Ectodermal cell (in vitro differentiated cells): Measurements from ENCODE around the gene TUNAR.

ENCODE experiments used
- H3K27ac ChIP-seq: 2 replicates; pipeline ENCODE4 v1.7.0; 2013; ENCODE audit warnings: mild to moderate bottlenecking, low read depth, low read length; ENCODE audit not compliant: insufficient read depth, poor library complexity, severe bottlenecking
- H3K27me3 ChIP-seq: 2 replicates; pipeline ENCODE4 v1.7.0; 2013; ENCODE audit warnings: mild to moderate bottlenecking, low read length; ENCODE audit not compliant: insufficient read depth, control insufficient read depth, poor library complexity, severe bottlenecking
- H3K36me3 ChIP-seq: one replicate; pipeline ENCODE4 v1.7.0; 2013; ENCODE audit warnings: low read length; ENCODE audit not compliant: control insufficient read depth, insufficient read depth
- H3K4me1 ChIP-seq: one replicate; pipeline ENCODE4 v1.7.0; 2013; ENCODE audit warnings: low read length; ENCODE audit not compliant: control insufficient read depth, insufficient read depth
- H3K4me3 ChIP-seq: 2 replicates; pipeline ENCODE4 v1.7.0; 2013; ENCODE audit warnings: low read depth, low read length, control low read depth; ENCODE audit not compliant: insufficient read depth
- H3K9me3 ChIP-seq: 2 replicates; pipeline ENCODE4 v1.7.0; 2013; ENCODE audit warnings: mild to moderate bottlenecking, low read length, moderate library complexity; ENCODE audit not compliant: control insufficient read depth
- WGBS, 2 experiments: methylation state at CpG; one replicate each; pipeline ENCODE4 v1.1.7; 2013; ENCODE audit warnings: missing lambda C conversion rate in 2 of 2; 5-methylcytosine and 5-hydroxymethylcytosine counted together

TUNAR gene

GRCh38 chr14:95870772-95871171 is 5.9 kb upstream of the TUNAR start:
- H3K4me3 ChIP-seq: no peak overlapping the region
- peaks cover 5% of the 10 kb centered on the region for H3K27me3 ChIP-seq
- H3K4me1 ChIP-seq: no peaks in the 10 kb centered on the region
- 97 to 98% methylated on average over 7 of the region's 7 CpGs for WGBS, 2 experiments
- no peaks in the 10 kb centered on the region for H3K9me3 ChIP-seq
- H3K27ac ChIP-seq: no peak overlapping the region
- no peaks in the 10 kb centered on the region for H3K36me3 ChIP-seq

- Histone ChIP-seq H3K9me3 (no peaks in the 10 kb centered on the region), H3K4me1 (no peaks in the 10 kb centered on the region), H3K4me3 (no peak overlapping the region), H3K27ac (no peak overlapping the region), H3K27me3 (peaks cover 7% of the 10 kb centered on the region), H3K36me3 (no peaks in the 10 kb centered on the region)
- WGBS, 2 experiments: 88% methylated on average over 4 of the region's 4 CpGs
Observed at GRCh38 chr14:95871531-95871930, 5.1 kb upstream of the TUNAR start.

DNA sequence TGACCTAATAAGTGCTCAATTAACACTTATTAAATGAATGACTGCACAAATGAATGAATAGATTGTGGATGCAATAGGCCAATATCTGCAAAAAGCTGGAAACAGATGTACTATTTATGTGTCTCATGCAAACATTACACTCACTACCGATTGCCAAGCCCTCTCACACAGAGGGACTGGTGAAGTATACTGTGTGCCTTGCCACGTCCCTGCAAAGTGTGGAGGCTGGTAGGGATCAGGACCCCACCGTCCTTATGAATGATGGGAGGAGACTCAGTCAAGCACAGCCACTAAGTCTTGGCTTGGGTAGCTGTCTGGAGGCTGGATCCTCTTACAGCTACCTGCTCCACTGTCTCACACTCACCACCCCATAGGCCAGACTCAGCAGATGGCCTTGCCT is 3.9 kb upstream of the TUNAR start:
- Histone ChIP-seq H3K27me3 (peaks cover 12% of the 10 kb centered on the region), H3K36me3 (no peaks in the 10 kb centered on the region), H3K27ac (no peak overlapping the region), H3K9me3 (no peaks in the 10 kb centered on the region), H3K4me1 (no peaks in the 10 kb centered on the region), H3K4me3 (no peak overlapping the region)
- WGBS, 2 experiments: 84 to 85% methylated on average over 2 to 3 of the region's 3 CpGs

GRCh38 chr14:95875831-95876760 is 536 bp upstream of the TUNAR start:
- 6 to 9% methylated on average over 103 of the region's 103 CpGs for WGBS, 2 experiments
- Histone ChIP-seq H3K9me3 (no peaks in the 10 kb centered on the region), H3K4me1 (no peaks in the 10 kb centered on the region), H3K27me3 (peaks cover 12% of the 10 kb centered on the region), H3K36me3 (no peaks in the 10 kb centered on the region), H3K27ac (peak overlapping the region; percentile 31), H3K4me3 (peak overlapping the region; percentile 59)

GRCh38 chr14:95877633-95878032 is 1.0 kb downstream of the TUNAR start:
- peak overlapping the region; percentile 59 for H3K4me3 ChIP-seq
- no peaks in the 10 kb centered on the region for H3K9me3 ChIP-seq
- H3K27me3 ChIP-seq: peaks cover 12% of the 10 kb centered on the region
- H3K4me1 ChIP-seq: peaks cover 3% of the 10 kb centered on the region
- no peaks in the 10 kb centered on the region for H3K36me3 ChIP-seq
- 85 to 91% methylated on average over 4 of the region's 4 CpGs for WGBS, 2 experiments
- no peak overlapping the region for H3K27ac ChIP-seq

- H3K4me1 ChIP-seq: peaks cover 3% of the 10 kb centered on the region
- no peaks in the 10 kb centered on the region for H3K9me3 ChIP-seq
- no peaks in the 10 kb centered on the region for H3K36me3 ChIP-seq
- no peaks in the 10 kb centered on the region for H3K27me3 ChIP-seq
- H3K27ac ChIP-seq: no peak overlapping the region
- no peak overlapping the region for H3K4me3 ChIP-seq
- WGBS, 2 experiments: 91 to 92% methylated on average over 3 of the region's 3 CpGs
Observed at GRCh38 chr14:95884377-95884776, 7.7 kb downstream of the TUNAR start.

DNA sequence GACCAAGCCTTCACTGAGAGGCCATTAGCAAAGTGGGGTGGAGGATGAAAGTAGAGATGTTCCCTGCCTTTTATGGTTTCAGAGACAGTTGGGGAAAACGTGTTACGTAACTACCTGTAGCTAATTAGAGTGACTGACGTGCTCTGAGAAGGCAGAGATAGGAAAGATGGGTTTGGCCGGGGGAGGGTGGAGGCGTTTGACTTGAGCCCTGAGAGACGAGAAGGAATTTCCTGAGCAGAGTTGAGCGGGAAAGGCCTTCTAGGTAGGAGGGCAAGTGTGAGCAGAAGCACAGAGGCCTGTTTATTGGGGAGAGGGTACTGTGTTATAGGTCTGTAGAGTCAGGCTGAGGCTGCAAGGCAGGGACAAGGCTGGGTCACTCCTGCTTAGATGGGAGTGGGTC is 8.6 kb downstream of the TUNAR start:
- Histone ChIP-seq H3K27ac (no peak overlapping the region), H3K4me3 (no peak overlapping the region), H3K36me3 (no peaks in the 10 kb centered on the region), H3K9me3 (no peaks in the 10 kb centered on the region), H3K27me3 (no peaks in the 10 kb centered on the region), H3K4me1 (peaks cover 3% of the 10 kb centered on the region)
- 74 to 78% methylated on average over 7 of the region's 7 CpGs for WGBS, 2 experiments

- Histone ChIP-seq H3K27me3 (no peaks in the 10 kb centered on the region), H3K4me1 (peaks cover 3% of the 10 kb centered on the region), H3K27ac (no peak overlapping the region), H3K4me3 (no peak overlapping the region), H3K9me3 (no peaks in the 10 kb centered on the region), H3K36me3 (no peaks in the 10 kb centered on the region)
- WGBS, 2 experiments: 93 to 94% methylated on average over 7 of the region's 7 CpGs
Observed at GRCh38 chr14:95885866-95886265, 9.2 kb downstream of the TUNAR start.

DNA sequence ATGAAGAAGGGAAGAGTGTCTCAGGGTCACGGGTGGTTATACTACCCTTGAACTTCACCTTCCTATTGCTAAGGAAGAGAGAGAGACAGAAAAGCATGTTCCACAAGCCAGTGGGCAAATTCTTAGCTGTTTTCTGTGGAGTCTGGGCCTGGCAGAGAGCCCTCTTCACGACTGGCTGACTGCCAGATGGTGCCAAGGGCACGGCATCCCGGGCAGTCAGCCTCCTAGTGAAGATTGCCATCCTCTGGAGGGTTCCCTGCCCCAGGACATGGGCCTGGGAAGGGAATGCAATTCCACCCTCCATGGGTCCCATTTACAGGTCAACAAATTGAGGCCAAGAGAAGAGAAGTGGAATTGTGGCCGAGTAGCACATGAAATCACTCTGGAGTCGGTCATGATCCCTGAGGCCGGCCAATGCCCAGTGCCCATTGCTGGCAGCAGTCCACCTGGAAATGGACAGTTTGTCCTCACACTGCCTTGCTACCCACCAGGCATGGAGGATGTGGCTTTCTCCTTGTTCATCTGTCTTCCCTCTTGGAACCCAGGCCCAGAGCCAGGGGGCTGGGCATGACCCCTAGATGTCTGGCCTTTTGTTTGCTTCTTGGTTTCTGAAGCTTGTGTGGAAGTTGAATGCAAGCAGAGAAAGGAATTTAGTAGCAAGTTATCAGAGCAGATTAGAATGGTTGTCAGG is 9.9 kb downstream of the TUNAR start:
- Histone ChIP-seq H3K27ac (no peak overlapping the region), H3K4me3 (no peak overlapping the region), H3K9me3 (no peaks in the 10 kb centered on the region), H3K36me3 (no peaks in the 10 kb centered on the region), H3K4me1 (peaks cover 2% of the 10 kb centered on the region), H3K27me3 (no peaks in the 10 kb centered on the region)
- 93 to 94% methylated on average over 7 of the region's 7 CpGs for WGBS, 2 experiments

DNA sequence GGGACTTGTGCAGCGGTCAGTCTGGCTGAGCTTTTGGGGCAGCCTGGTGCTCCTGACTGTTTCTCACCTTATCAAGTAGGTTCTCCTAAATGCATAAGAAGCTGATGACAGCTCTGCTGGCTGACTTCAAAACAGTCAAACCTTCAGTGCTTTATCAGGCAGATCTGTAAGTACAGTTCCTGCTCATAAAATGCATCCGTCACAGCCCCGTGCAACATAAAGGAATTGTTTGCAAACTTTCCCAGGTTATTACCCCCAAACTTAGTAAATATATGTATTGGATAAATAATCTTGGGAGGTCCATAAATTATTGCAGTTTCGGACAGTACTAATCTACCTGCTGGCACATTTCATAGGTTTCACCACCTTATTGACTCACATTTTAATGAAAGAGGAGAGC is 10.7 kb downstream of the TUNAR start:
- no peaks in the 10 kb centered on the region for H3K36me3 ChIP-seq
- H3K4me3 ChIP-seq: no peak overlapping the region
- H3K4me1 ChIP-seq: no peaks in the 10 kb centered on the region
- no peaks in the 10 kb centered on the region for H3K27me3 ChIP-seq
- no peak overlapping the region for H3K27ac ChIP-seq
- H3K9me3 ChIP-seq: no peaks in the 10 kb centered on the region
- WGBS, 2 experiments: 96 to 100% methylated on average over 3 to 4 of the region's 4 CpGs
